Measurements from ENCODE around the gene SYNE3.

Gene SYNE3

GRCh38 chr14:95538801-95539509 lies 22.5 kb upstream of the SYNE3 start:
- DNase-seq = peak; percentile 46

- DNase-seq = no peak
Observed at GRCh38 chr14:95537298-95538089, 21.0 kb upstream of the SYNE3 start.

GRCh38 chr14:95536671-95537070 lies 20.2 kb upstream of the SYNE3 start:
- no peak for DNase-seq

- no peak for DNase-seq
Observed at GRCh38 chr14:95536036-95536593, 19.7 kb upstream of the SYNE3 start.

- DNase-seq = no peak
Observed at GRCh38 chr14:95535226-95536021, 19.0 kb upstream of the SYNE3 start.

GRCh38 chr14:95534299-95535225 lies 18.1 kb upstream of the SYNE3 start, which contains the start of gene GLRX5:
GLRX5 (plus strand) TSS chr14:95535050; CDS start chr14:95535090, 40 bp downstream.
- peak; percentile 99 for DNase-seq

- DNase-seq = peak; percentile 68
Observed at GRCh38 chr14:95533822-95534221, 17.4 kb upstream of the SYNE3 start.

- DNase-seq = peak; percentile 61
Observed at GRCh38 chr14:95533391-95533821, 17.0 kb upstream of the SYNE3 start.

GRCh38 chr14:95531969-95532368 lies 15.5 kb upstream of the SYNE3 start:
- DNase-seq = no peak

- no peak for DNase-seq
Observed at GRCh38 chr14:95531473-95531872, 15.0 kb upstream of the SYNE3 start.

GRCh38 chr14:95530473-95531276 lies 14.2 kb upstream of the SYNE3 start:
- peak; percentile 53 for DNase-seq

- DNase-seq = no peak
Observed at GRCh38 chr14:95529216-95529615, 12.8 kb upstream of the SYNE3 start.

GRCh38 chr14:95527387-95528002 lies 11.0 kb upstream of the SYNE3 start:
- peak; percentile 63 for DNase-seq

- peak; percentile 52 for DNase-seq
Observed at GRCh38 chr14:95526483-95527386, 10.3 kb upstream of the SYNE3 start.

- DNase-seq = peak; percentile 51
Observed at GRCh38 chr14:95525999-95526398, 9.5 kb upstream of the SYNE3 start.

GRCh38 chr14:95524706-95525512 lies 8.5 kb upstream of the SYNE3 start:
- peak; percentile 54 for DNase-seq

- DNase-seq = peak; percentile 72
Observed at GRCh38 chr14:95523815-95524448, 7.5 kb upstream of the SYNE3 start.

All from activated CD8-positive, alpha-beta memory T cell treated with anti-CD3 and anti-CD28 coated beads for 24 hours (primary cell).